GM19452 (cell line): ENCODE results near the gene RTN1.

Experiments used
- ATAC-seq: cut with Tn5 transposase; IDR thresholded peaks from one replicate; pipeline ENCODE4 v1.9.1; 2021; ENCODE audit not compliant: unreplicated experiment

The RTN1 gene

GRCh38 chr14:59870277-59871165, at the start of gene RTN1:
Gene RTN1, minus strand, starts transcription at chr14:59870776. Its CDS starts 146 bp downstream, at chr14:59870630.
- peak; percentile 63 for ATAC-seq

- no peak for ATAC-seq
Measured at GRCh38 chr14:59920378-59920683, 49.8 kb upstream of the RTN1 start.

- ATAC-seq = no peak
Measured at GRCh38 chr14:59919570-59920377, 49.2 kb upstream of the RTN1 start, which contains the start of gene LRRC9. Gene LRRC9, plus strand, starts transcription at chr14:59920144.

- ATAC-seq = no peak
Measured at GRCh38 chr14:59918824-59919569, 48.4 kb upstream of the RTN1 start.

GRCh38 chr14:59913187-59913586, 42.6 kb upstream of the RTN1 start:
- no peak for ATAC-seq

- no peak for ATAC-seq
Measured at GRCh38 chr14:59912443-59912842, 41.9 kb upstream of the RTN1 start.

- no peak for ATAC-seq
Measured at GRCh38 chr14:59905188-59905587, 34.6 kb upstream of the RTN1 start.

- no peak for ATAC-seq
Measured at GRCh38 chr14:59904184-59904583, 33.6 kb upstream of the RTN1 start.

- ATAC-seq = no peak
Measured at GRCh38 chr14:59900556-59900955, 30.0 kb upstream of the RTN1 start.

- ATAC-seq = no peak
Measured at GRCh38 chr14:59897757-59898383, 27.3 kb upstream of the RTN1 start.

- ATAC-seq = no peak
Measured at GRCh38 chr14:59895721-59896120, 25.1 kb upstream of the RTN1 start.

- no peak for ATAC-seq
Measured at GRCh38 chr14:59890676-59891075, 20.1 kb upstream of the RTN1 start.

- no peak for ATAC-seq
Measured at GRCh38 chr14:59882957-59883356, 12.4 kb upstream of the RTN1 start.

GRCh38 chr14:59871166-59871495, 555 bp upstream of the RTN1 start:
- ATAC-seq = no peak

- no peak for ATAC-seq
Measured at GRCh38 chr14:59869381-59870255, 958 bp downstream of the RTN1 start.

GRCh38 chr14:59868021-59868420, 2.6 kb downstream of the RTN1 start:
- ATAC-seq = no peak

GRCh38 chr14:59863806-59864525, 6.6 kb downstream of the RTN1 start:
- ATAC-seq = no peak

- no peak for ATAC-seq
Measured at GRCh38 chr14:59857328-59857727, 13.2 kb downstream of the RTN1 start.

- no peak for ATAC-seq
Measured at GRCh38 chr14:59852350-59852749, 18.2 kb downstream of the RTN1 start.
